HG02970 (cell line): Measurements from ENCODE around the gene ZNF207.
"Not testable (repeated sequence)": the region's sequence is repeated elsewhere in the genome, so short reads cannot be mapped to it uniquely, and the experiment has no call there.

Source experiments
- ATAC-seq: cut with Tn5 transposase; IDR thresholded peaks from one replicate; pipeline ENCODE4 v1.9.1; 2021; ENCODE audit warnings: mild to moderate bottlenecking, moderate library complexity, moderate number of reproducible peaks; ENCODE audit not compliant: unreplicated experiment, low FRiP score

Gene ZNF207

GRCh38 chr17:32333187-32333586 lies 16.8 kb upstream of the ZNF207 start:
- ATAC-seq = no peak

GRCh38 chr17:32335046-32335445 lies 14.9 kb upstream of the ZNF207 start:
- ATAC-seq = no peak

- ATAC-seq = no peak
These were observed 14.3 kb upstream of the ZNF207 start for GRCh38 chr17:32335687-32336086.

GRCh38 chr17:32341141-32341856 lies 8.7 kb upstream of the ZNF207 start:
- no peak for ATAC-seq

GRCh38 chr17:32341857-32342602 lies 7.9 kb upstream of the ZNF207 start, which contains the start of gene C17orf75:
Gene C17orf75 (minus strand): TSS chr17:32342173. CDS start chr17:32342139, 34 bp downstream.
- ATAC-seq = peak; percentile 66

- ATAC-seq = no peak
These were observed 7.2 kb upstream of the ZNF207 start for GRCh38 chr17:32342603-32343325.

GRCh38 chr17:32345951-32346600 lies 3.9 kb upstream of the ZNF207 start:
- no peak for ATAC-seq

- no peak for ATAC-seq
These were observed 1.5 kb upstream of the ZNF207 start for GRCh38 chr17:32348483-32348800.

GRCh38 chr17:32349503-32349853 lies 479 bp upstream of the ZNF207 start:
- ATAC-seq = no peak

- no peak for ATAC-seq
These were observed 885 bp downstream of the ZNF207 start for GRCh38 chr17:32350666-32351418.

GRCh38 chr17:32352734-32353133 lies 2.8 kb downstream of the ZNF207 start:
- ATAC-seq = not testable (repeated sequence)

GRCh38 chr17:32355649-32356377 lies 5.9 kb downstream of the ZNF207 start:
- no peak for ATAC-seq

- ATAC-seq = no peak
These were observed 6.4 kb downstream of the ZNF207 start for GRCh38 chr17:32356378-32356743.

- no peak for ATAC-seq
These were observed 6.8 kb downstream of the ZNF207 start for GRCh38 chr17:32356750-32357149.

- no peak for ATAC-seq
These were observed 7.7 kb downstream of the ZNF207 start for GRCh38 chr17:32357615-32358014.

GRCh38 chr17:32361270-32361669 lies 11.3 kb downstream of the ZNF207 start:
- no peak for ATAC-seq

GRCh38 chr17:32370426-32370825 lies 20.5 kb downstream of the ZNF207 start:
- ATAC-seq = no peak

- no peak for ATAC-seq
These were observed 32.7 kb downstream of the ZNF207 start for GRCh38 chr17:32382526-32383223.

- ATAC-seq = no peak
These were observed 34.0 kb downstream of the ZNF207 start for GRCh38 chr17:32383926-32384434.
